A549 (cell line): ENCODE measurements around the gene TSPAN1.

Experiments used
- CTCF ChIP-seq: fragments of >200 bp; sonication (Bioruptor Twin); formaldehyde crosslinking; IDR thresholded peaks from 3 replicates; pipeline ENCODE4 v1.5.1; 2016
- MAZ ChIP-seq: fragments of 150-350 bp; IDR thresholded peaks from 2 replicates; pipeline ENCODE4 v1.6.1; 2014; ENCODE audit warnings: antibody characterized with exemption, low read depth, low read length, borderline replicate concordance
- POLR2A ChIP-seq: IDR thresholded peaks from 2 replicates; pipeline ENCODE4 v1.6.1; 2012; ENCODE audit warnings: mild to moderate bottlenecking, low read length
- TF ChIP-seq, protein P1 (sequence below): IDR thresholded peaks from 2 replicates; pipeline ENCODE4 v1.6.1; 2012; ENCODE audit warnings: low read depth, borderline replicate concordance
- TF ChIP-seq, protein P2 (sequence below): IDR thresholded peaks from 2 replicates; pipeline ENCODE4 v1.6.1; 2012

GRCh38 chr1:46131093-46131492 lies 43.8 kb upstream of the TSPAN1 start:
- TF ChIP-seq CTCF (no peak), MAZ (no peak), POLR2A (no peak)
- TF ChIP-seq, protein P1, sequence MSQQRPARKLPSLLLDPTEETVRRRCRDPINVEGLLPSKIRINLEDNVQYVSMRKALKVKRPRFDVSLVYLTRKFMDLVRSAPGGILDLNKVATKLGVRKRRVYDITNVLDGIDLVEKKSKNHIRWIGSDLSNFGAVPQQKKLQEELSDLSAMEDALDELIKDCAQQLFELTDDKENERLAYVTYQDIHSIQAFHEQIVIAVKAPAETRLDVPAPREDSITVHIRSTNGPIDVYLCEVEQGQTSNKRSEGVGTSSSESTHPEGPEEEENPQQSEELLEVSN, result no peak
- TF ChIP-seq, protein P2, sequence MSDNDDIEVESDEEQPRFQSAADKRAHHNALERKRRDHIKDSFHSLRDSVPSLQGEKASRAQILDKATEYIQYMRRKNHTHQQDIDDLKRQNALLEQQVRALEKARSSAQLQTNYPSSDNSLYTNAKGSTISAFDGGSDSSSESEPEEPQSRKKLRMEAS, result no peak
